Bronchial epithelial cell (primary cell): ENCODE data around the gene YTHDF2. TPM values are rescaled to one million over a fixed set of nuclear protein-coding genes. Genes with fewer than 3 reads are reported as not detected.
"Not testable (repeated sequence)": the region's sequence is repeated elsewhere in the genome, so short reads cannot be mapped to it uniquely, and the experiment has no call there.

Experiments
- DNase-seq: peaks from one replicate; pipeline ENCODE4 v3.0.0-alpha.2; 2010; ENCODE audit warnings: low read depth
- FAIRE-seq: peaks from 2 replicates; lab custom pipeline; 2011; peaks lifted over from hg19 to GRCh38; lab: Jason Lieb, UNC
- H3K27me3 ChIP-seq: 2 replicates; pipeline ENCODE4 v1.5.1; 2011; ENCODE audit warnings: low read length; ENCODE audit not compliant: control insufficient read depth, insufficient read depth
- H3K36me3 ChIP-seq: 2 replicates; pipeline ENCODE4 v1.5.1; 2011; ENCODE audit warnings: low read length; ENCODE audit not compliant: control insufficient read depth, insufficient read depth
- H3K4me3 ChIP-seq: 2 replicates; pipeline ENCODE4 v1.5.1; 2011; ENCODE audit warnings: mild to moderate bottlenecking, low read depth, low read length, control low read depth
- CTCF ChIP-seq: IDR thresholded peaks from 2 replicates; pipeline ENCODE4 v1.5.1; 2011; ENCODE audit warnings: mild to moderate bottlenecking, moderate library complexity, low read length, control low read depth, inconsistent platforms; ENCODE audit not compliant: insufficient read depth, severe bottlenecking
- total RNA-seq: library from RNA; depleted of rRNA; stranded (reverse); fragments of >200 nt; gene quantifications from 2 replicates; pipeline ENCODE4 v1.2.1, GENCODE V29; 2014

YTHDF2 gene
- total RNA-seq, 1 donor from 2014 or later: 63.4 TPM

GRCh38 chr1:28744184-28744583 lies 7.4 kb downstream of the YTHDF2 start:
- FAIRE-seq (no peak), DNase-seq (no peak)
- TF ChIP-seq CTCF: no peak
- H3K36me3 ChIP-seq: peaks cover 21% of the 10 kb centered on the region
- no peaks in the 10 kb centered on the region for H3K27me3 ChIP-seq
- no peak overlapping the region for H3K4me3 ChIP-seq

GRCh38 chr1:28745653-28746173 lies 9.0 kb downstream of the YTHDF2 start:
- H3K36me3 ChIP-seq: peaks cover 21% of the 10 kb centered on the region
- no peaks in the 10 kb centered on the region for H3K27me3 ChIP-seq
- no peak for TF ChIP-seq CTCF
- H3K4me3 ChIP-seq: no peak overlapping the region
- FAIRE-seq (no peak), DNase-seq (no peak)

GRCh38 chr1:28750330-28750729 lies 13.6 kb downstream of the YTHDF2 start:
- DNase-seq (no peak), FAIRE-seq (no peak)
- no peak for TF ChIP-seq CTCF
- no peaks in the 10 kb centered on the region for H3K27me3 ChIP-seq
- H3K4me3 ChIP-seq: no peak overlapping the region
- H3K36me3 ChIP-seq: peaks cover 5% of the 10 kb centered on the region

GRCh38 chr1:28750771-28751294 lies 14.1 kb downstream of the YTHDF2 start:
- not testable (repeated sequence) for H3K4me3 ChIP-seq, DNase-seq, H3K36me3 ChIP-seq, FAIRE-seq, H3K27me3 ChIP-seq

GRCh38 chr1:28751315-28752060 lies 14.7 kb downstream of the YTHDF2 start:
- DNase-seq (peak; percentile 50), FAIRE-seq (no peak)
- no peak for TF ChIP-seq CTCF
- peaks cover 3% of the 10 kb centered on the region for H3K36me3 ChIP-seq
- H3K27me3 ChIP-seq: no peaks in the 10 kb centered on the region
- H3K4me3 ChIP-seq: no peak overlapping the region

- DNase-seq (no peak), FAIRE-seq (no peak)
- Histone ChIP-seq H3K4me3 (no peak overlapping the region), H3K27me3 (no peaks in the 10 kb centered on the region), H3K36me3 (peaks cover 7% of the 10 kb centered on the region)
- TF ChIP-seq CTCF: no peak
These were observed 19.0 kb downstream of the YTHDF2 start for GRCh38 chr1:28755701-28756100.
